Activated T-helper 17 cell treated with anti-CD3 and anti-CD28 coated beads, Interleukin-2, amount 50 U/mL, for 72 hours (primary cell): ENCODE data around the gene TMEM185A. TPM values are rescaled to one million over a fixed set of nuclear protein-coding genes. Genes with fewer than 3 reads are reported as not detected.
"Not testable (repeated sequence)": the region's sequence is repeated elsewhere in the genome, so short reads cannot be mapped to it uniquely, and the experiment has no call there.

ENCODE experiments used
- ATAC-seq: fragments of 150-1000 bp; cut with Tn5 transposase; replicated peaks from 2 replicates; pipeline ENCODE4 v1.10.0; 2021; ENCODE audit warnings: mild to moderate bottlenecking, moderate library complexity
- H3K27ac Mint-ChIP-seq: one replicate; pipeline ENCODE4 v1.8.0; 2022; ENCODE audit warnings: mixed read lengths
- H3K27me3 Mint-ChIP-seq: one replicate; pipeline ENCODE4 v1.8.0; 2022; ENCODE audit warnings: mixed read lengths
- H3K36me3 Mint-ChIP-seq: one replicate; pipeline ENCODE4 v1.8.0; 2022; ENCODE audit warnings: low read depth, mild to moderate bottlenecking, mixed read lengths
- H3K4me1 Mint-ChIP-seq: one replicate; pipeline ENCODE4 v1.8.0; 2022; ENCODE audit warnings: mixed read lengths
- H3K4me3 Mint-ChIP-seq: one replicate; pipeline ENCODE4 v1.8.0; 2022; ENCODE audit warnings: mild to moderate bottlenecking, mixed read lengths
- H3K9me3 Mint-ChIP-seq: one replicate; pipeline ENCODE4 v1.8.0; 2022; ENCODE audit warnings: mixed read lengths
- total RNA-seq, 2 donors: library from RNA; stranded (reverse); gene quantifications; one replicate each; pipeline ENCODE4 v1.2.3, GENCODE V29; 2022

The TMEM185A gene
- total RNA-seq, 2 donors from 2014 or later = 15.1 to 18.3 TPM

DNA sequence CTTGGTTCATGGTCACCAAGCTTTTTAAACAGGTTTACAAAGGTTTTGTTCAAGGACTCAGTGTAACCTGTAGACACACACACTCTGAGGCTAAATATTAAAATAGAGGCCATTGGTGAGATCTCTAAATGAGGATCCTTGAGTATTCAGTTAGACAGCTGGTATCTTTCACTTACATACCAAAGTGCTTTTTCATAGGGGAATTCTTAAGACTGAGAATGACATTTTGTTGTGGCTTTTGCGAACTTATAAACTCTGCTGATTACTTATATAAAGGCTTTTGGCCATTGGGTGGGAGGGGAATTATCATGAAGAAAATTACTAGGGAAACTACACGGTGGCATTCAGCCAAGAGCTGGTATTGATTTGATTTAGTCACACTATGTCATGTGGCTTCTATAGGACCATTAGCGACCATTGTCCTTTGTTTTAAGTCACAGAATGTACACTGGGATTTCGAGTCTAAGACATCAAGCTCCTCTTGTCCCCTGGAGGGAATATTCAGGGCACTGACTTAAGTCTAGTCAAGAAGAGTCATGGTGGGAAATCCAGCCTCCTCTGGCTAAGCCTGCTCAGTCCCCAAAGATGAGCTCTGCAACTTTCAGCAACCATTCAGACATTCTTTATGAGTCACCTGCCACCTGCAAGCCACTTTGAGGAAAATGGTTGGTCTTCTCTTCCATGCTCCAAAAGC is 80.2 kb downstream of the TMEM185A start:
- peak; percentile 63 for ATAC-seq
- not testable (repeated sequence) for H3K4me1 Mint-ChIP-seq, H3K9me3 Mint-ChIP-seq, H3K27me3 Mint-ChIP-seq, H3K27ac Mint-ChIP-seq, H3K36me3 Mint-ChIP-seq, H3K4me3 Mint-ChIP-seq

DNA sequence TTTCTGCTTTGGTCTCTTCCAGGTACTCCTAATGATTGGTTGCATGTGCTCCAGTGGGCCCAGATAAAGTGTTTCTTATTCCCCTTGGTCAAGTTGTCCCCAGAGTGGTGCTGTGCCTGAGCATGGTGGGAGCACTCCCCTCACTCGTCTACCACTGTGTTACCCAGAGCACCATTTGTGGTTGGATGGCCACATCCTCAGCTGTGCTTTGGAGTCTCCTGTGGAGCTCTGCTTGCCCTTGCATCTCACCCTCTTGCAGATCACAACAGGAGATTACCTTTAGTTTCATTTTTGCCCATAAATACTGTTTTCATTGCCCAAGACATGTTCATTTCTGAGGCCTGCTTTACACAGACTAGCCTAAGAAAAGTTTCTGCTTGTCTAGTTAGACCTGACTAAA is 81.1 kb downstream of the TMEM185A start:
- H3K27ac Mint-ChIP-seq, H3K36me3 Mint-ChIP-seq, H3K4me1 Mint-ChIP-seq, H3K27me3 Mint-ChIP-seq, H3K9me3 Mint-ChIP-seq, H3K4me3 Mint-ChIP-seq: not testable (repeated sequence)
- ATAC-seq = peak; percentile 8

DNA sequence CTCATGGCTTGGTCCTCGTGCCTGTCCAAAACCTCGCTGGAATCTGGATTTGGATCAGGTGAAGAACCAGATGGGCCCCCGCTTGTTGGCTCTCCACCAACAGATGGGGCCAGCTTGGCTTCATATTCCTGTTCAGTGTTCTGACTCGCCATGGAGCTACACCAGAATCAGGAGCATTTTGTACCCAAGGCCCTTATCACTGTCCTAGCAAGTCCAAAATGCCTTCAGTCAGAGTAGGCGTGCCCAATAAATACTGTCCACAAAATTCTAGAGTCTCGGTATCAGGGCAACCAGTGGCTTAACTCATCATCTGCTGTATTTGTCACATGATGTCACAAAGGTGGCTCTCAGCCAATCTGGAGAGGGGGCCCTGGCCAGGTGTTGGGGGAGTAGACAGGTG is 81.9 kb downstream of the TMEM185A start, which contains the start of gene HSFX3:
Gene HSFX3 (minus strand): TSS at position 224 of the 400 bp plus-strand sequence. CDS start 72 bp downstream, at position 152.
- H3K27me3 Mint-ChIP-seq, H3K4me3 Mint-ChIP-seq, H3K4me1 Mint-ChIP-seq, H3K27ac Mint-ChIP-seq, ATAC-seq, H3K9me3 Mint-ChIP-seq: not testable (repeated sequence)
- peaks cover 11% of the 10 kb centered on the region for H3K36me3 Mint-ChIP-seq

DNA sequence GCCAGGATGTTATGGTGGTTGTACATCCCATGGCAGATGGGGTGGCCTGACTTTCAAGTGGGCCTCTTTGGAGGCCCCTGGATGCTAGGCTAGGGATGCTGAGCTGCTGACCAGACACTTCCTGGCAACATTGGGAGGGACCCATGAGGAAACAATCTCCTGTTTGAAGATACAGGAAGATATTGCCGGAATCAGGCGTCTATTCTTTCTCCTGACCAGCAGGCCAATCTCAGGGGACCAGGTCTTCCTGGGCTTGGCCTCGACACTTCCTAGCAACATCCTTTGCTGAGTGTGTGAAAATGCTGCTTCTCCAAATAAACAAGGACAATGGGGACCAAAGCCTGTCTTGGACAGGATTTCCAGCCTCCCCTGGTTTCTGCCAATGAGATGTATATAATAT is 83.8 kb downstream of the TMEM185A start:
- H3K4me1 Mint-ChIP-seq, ATAC-seq, H3K27ac Mint-ChIP-seq, H3K4me3 Mint-ChIP-seq, H3K9me3 Mint-ChIP-seq, H3K27me3 Mint-ChIP-seq: not testable (repeated sequence)
- peaks cover 14% of the 10 kb centered on the region for H3K36me3 Mint-ChIP-seq

DNA sequence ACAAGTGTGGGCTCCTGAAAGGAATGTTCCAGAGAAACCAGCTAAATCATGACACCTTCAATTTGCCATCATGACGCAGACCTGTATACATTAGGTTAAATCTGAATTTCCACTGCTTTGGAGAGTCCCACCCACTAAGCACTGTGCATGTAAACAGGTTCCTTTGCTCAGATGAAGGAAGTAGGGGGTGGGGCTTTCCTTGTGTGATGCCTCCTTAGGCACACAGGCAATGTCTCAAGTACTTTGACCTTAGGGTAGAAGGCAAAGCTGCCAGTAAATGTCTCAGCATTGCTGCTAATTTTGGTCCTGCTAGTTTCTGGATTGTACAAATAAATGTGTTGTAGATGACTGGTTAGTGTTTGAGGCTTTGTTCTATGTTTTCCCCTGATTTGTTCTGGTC is 84.6 kb downstream of the TMEM185A start:
- H3K9me3 Mint-ChIP-seq, H3K27ac Mint-ChIP-seq, H3K4me3 Mint-ChIP-seq, H3K4me1 Mint-ChIP-seq, H3K27me3 Mint-ChIP-seq: not testable (repeated sequence)
- peak; percentile 39 for ATAC-seq
- peaks cover 16% of the 10 kb centered on the region for H3K36me3 Mint-ChIP-seq

Other genes with a start within 250 kb of the TMEM185A start
- gene IDS, start 126.5 kb downstream of the TMEM185A start, total RNA-seq = 100 to 1,000 TPM in 1 of 2 donors, 10 to 100 TPM in 1; 91.4 to 127 TPM
- 10 to 100 TPM; 42.7 to 53.2 TPM for gene EOLA1, start 90.8 kb downstream of the TMEM185A start, total RNA-seq
- not detected for gene HSFX3, start 81.9 kb downstream of the TMEM185A start, total RNA-seq
- not detected for gene MAGEA9B, start 44.3 kb downstream of the TMEM185A start, total RNA-seq
- gene HSFX2, start 36.5 kb downstream of the TMEM185A start, total RNA-seq = not detected
- not detected for gene MAGEA11, start 80.3 kb upstream of the TMEM185A start, total RNA-seq
- gene HSFX1, start 142.3 kb upstream of the TMEM185A start, total RNA-seq = under 1 TPM; 0.50 to 0.56 TPM
- not detected for gene MAGEA9, start 150.1 kb upstream of the TMEM185A start, total RNA-seq
- gene MAGEA8, start 249.4 kb upstream of the TMEM185A start, total RNA-seq = not detected